HEK293 (cell line): ENCODE measurements around the gene TTC23.

ENCODE experiments used
- CTCF ChIA-PET: fragments of 350-600 bp; formaldehyde crosslinking; extraction: SDS; loops from one replicate; lab custom pipeline; 2021; ENCODE audit warnings: antibody characterized with exemption; lab: Yijun Ruan, JAX
- POLR2A ChIA-PET: fragments of 300-600 bp; formaldehyde crosslinking; extraction: SDS; loops from one replicate; lab custom pipeline; 2020; ENCODE audit warnings: antibody characterized with exemption, inconsistent platforms; lab: Yijun Ruan, JAX
- H3K27ac ChIP-seq: fragments of 200-500 bp; sonication (Bioruptor generic); 2 replicates; pipeline ENCODE4 v1.5.1; 2014; ENCODE audit warnings: low read depth, low read length, control low read depth, inconsistent platforms; ENCODE audit errors: extremely low read depth
- H3K36me3 ChIP-seq, 2 experiments: fragments of 200-500 bp in 1 of 2; sonication (Bioruptor generic) in 1 of 2; 1 replicate in 1 of 2; 2 replicates in 1 of 2; pipeline ENCODE4 v1.5.1; 2014 to 2017; ENCODE audit warnings: inconsistent platforms in 2 of 2, low read length in 2 of 2; ENCODE audit not compliant: control insufficient read depth in 2 of 2, insufficient read depth in 1 of 2
- H3K4me1 ChIP-seq: fragments of 200-500 bp; sonication (Bioruptor generic); 2 replicates; pipeline ENCODE4 v1.5.1; 2014; ENCODE audit warnings: mild to moderate bottlenecking, low read length, inconsistent platforms; ENCODE audit not compliant: control insufficient read depth, insufficient read depth
- H3K4me3 ChIP-seq: 2 replicates; pipeline ENCODE4 v1.5.1; 2011; ENCODE audit warnings: low read depth, mild to moderate bottlenecking, control low read depth, low read length, moderate library complexity
- H3K9me3 ChIP-seq: fragments of 200-500 bp; sonication (Bioruptor generic); 2 replicates; pipeline ENCODE4 v1.5.1; 2014; ENCODE audit warnings: low read depth, low read length, inconsistent platforms; ENCODE audit not compliant: control insufficient read depth, insufficient read depth
- GLI2 ChIP-seq: fragments of 450-650 bp; formaldehyde crosslinking; IDR thresholded peaks from 2 replicates; pipeline ENCODE4; 2017; ENCODE audit warnings: missing biosample characterization, missing genetic modification characterization, low read depth, borderline replicate concordance
- IKZF3 ChIP-seq: fragments of 450-650 bp; IDR thresholded peaks from 2 replicates; pipeline ENCODE4 v1.5.0; 2018; ENCODE audit warnings: missing biosample characterization, mild to moderate bottlenecking, missing genetic modification characterization, moderate library complexity
- KLF7 ChIP-seq: fragments of 450-650 bp; formaldehyde crosslinking; IDR thresholded peaks from 2 replicates; pipeline ENCODE4 v1.5.1; 2016; ENCODE audit warnings: missing biosample characterization, missing genetic modification characterization, borderline replicate concordance
- PBX3 ChIP-seq: sonication (generic); formaldehyde crosslinking; IDR thresholded peaks from 2 replicates; pipeline ENCODE4 v1.8.1; 2022; ENCODE audit warnings: mild to moderate bottlenecking, moderate library complexity, missing genetic modification reagents
- SCRT2 ChIP-seq: fragments of 450-650 bp; formaldehyde crosslinking; IDR thresholded peaks from 2 replicates; pipeline ENCODE4 v1.5.1; 2016; ENCODE audit warnings: missing biosample characterization, missing genetic modification characterization
- ZBTB21 ChIP-seq: fragments of 450-650 bp; formaldehyde crosslinking; IDR thresholded peaks from 2 replicates; pipeline ENCODE4 v1.5.1; 2017; ENCODE audit warnings: missing biosample characterization, missing genetic modification characterization
- ZBTB7A ChIP-seq: fragments of 450-650 bp; formaldehyde crosslinking; IDR thresholded peaks from 2 replicates; pipeline ENCODE4 v1.5.1; 2016; ENCODE audit warnings: low read depth, missing biosample characterization, missing genetic modification characterization
- ZNF175 ChIP-seq: fragments of 450-650 bp; formaldehyde crosslinking; IDR thresholded peaks from 2 replicates; pipeline ENCODE4 v1.5.1; 2016; ENCODE audit warnings: missing biosample characterization, missing genetic modification characterization
- ZNF19 ChIP-seq: fragments of 450-650 bp; formaldehyde crosslinking; IDR thresholded peaks from 2 replicates; pipeline ENCODE4; 2016; ENCODE audit warnings: missing biosample characterization, missing genetic modification characterization, low read depth
- ZNF23 ChIP-seq: fragments of 450-650 bp; formaldehyde crosslinking; IDR thresholded peaks from 2 replicates; pipeline ENCODE4 v1.5.1; 2016; ENCODE audit warnings: missing biosample characterization, missing genetic modification characterization, borderline replicate concordance
- ZNF248 ChIP-seq: fragments of 450-650 bp; formaldehyde crosslinking; IDR thresholded peaks from 2 replicates; pipeline ENCODE4 v1.5.1; 2017; ENCODE audit warnings: missing biosample characterization, missing genetic modification characterization
- ZNF274 ChIP-seq, 2 experiments: fragments of 200-500 bp in 1 of 2; fragments of 450-650 bp in 1 of 2; sonication (Bioruptor generic) in 1 of 2; formaldehyde crosslinking in 1 of 2; IDR thresholded peaks; 2 replicates each; pipeline versions ENCODE4 v1.5.1 to v1.6.1; 2014 to 2016; ENCODE audit warnings: borderline replicate concordance in 1 of 2, inconsistent platforms in 1 of 2, low read length in 1 of 2, missing biosample characterization in 1 of 2, missing genetic modification characterization in 1 of 2
- ZNF280C ChIP-seq: fragments of 450-650 bp; formaldehyde crosslinking; IDR thresholded peaks from 2 replicates; pipeline ENCODE4 v1.5.1; 2016; ENCODE audit warnings: missing biosample characterization, missing genetic modification characterization
- ZNF302 ChIP-seq: fragments of 450-650 bp; formaldehyde crosslinking; IDR thresholded peaks from 2 replicates; pipeline ENCODE4 v1.5.1; 2016; ENCODE audit warnings: missing biosample characterization, missing genetic modification characterization, low read depth
- ZNF394 ChIP-seq: fragments of 450-650 bp; formaldehyde crosslinking; IDR thresholded peaks from 2 replicates; pipeline ENCODE4 v1.5.1; 2016; ENCODE audit warnings: missing biosample characterization, missing genetic modification characterization, mild to moderate bottlenecking, moderate library complexity, borderline replicate concordance
- ZNF488 ChIP-seq: fragments of 450-650 bp; formaldehyde crosslinking; IDR thresholded peaks from 2 replicates; pipeline ENCODE4 v1.5.1; 2016; ENCODE audit warnings: missing biosample characterization, missing genetic modification characterization
- ZNF558 ChIP-seq: fragments of 450-650 bp; formaldehyde crosslinking; IDR thresholded peaks from 2 replicates; pipeline ENCODE4 v1.5.1; 2016; ENCODE audit warnings: missing biosample characterization, missing genetic modification characterization
- ZNF623 ChIP-seq: fragments of 450-650 bp; formaldehyde crosslinking; IDR thresholded peaks from 2 replicates; pipeline ENCODE4 v1.5.1; 2016; ENCODE audit warnings: missing biosample characterization, missing genetic modification characterization
- ZNF704 ChIP-seq: fragments of 450-650 bp; formaldehyde crosslinking; IDR thresholded peaks from 2 replicates; pipeline ENCODE4 v1.5.1; 2016; ENCODE audit warnings: missing biosample characterization, missing genetic modification characterization
- ZNF76 ChIP-seq: fragments of 450-650 bp; formaldehyde crosslinking; IDR thresholded peaks from 2 replicates; pipeline ENCODE4; 2016; ENCODE audit warnings: low read depth, missing biosample characterization, missing genetic modification characterization, borderline replicate concordance
- ZNF830 ChIP-seq: fragments of 450-650 bp; IDR thresholded peaks from 2 replicates; pipeline ENCODE4 v1.5.0; 2018; ENCODE audit warnings: missing biosample characterization, missing genetic modification characterization, low read depth, mild to moderate bottlenecking, moderate library complexity

Gene TTC23

GRCh38 chr15:99096894-99097426, 152.4 kb downstream of the TTC23 start (continued):
- TF ChIP-seq ZNF19 (tag by site-specific recombination) (no peak), ZBTB21 (tag by site-specific recombination) (no peak)

GRCh38 chr15:99096173-99096893, 153.0 kb downstream of the TTC23 start:
- CTCF ChIA-PET, result interaction anchor here (0.7 to 1.6 kb wide), 3 partner anchors 11 to 654 kb away, joined by 4 to 8 read pairs (median 4); no protein-coding TSS in a partner anchor
- no peak overlapping the region for H3K27ac ChIP-seq

GRCh38 chr15:99095626-99096025, 153.8 kb downstream of the TTC23 start:
- POLR2A ChIA-PET, result no interaction called here
- H3K27ac ChIP-seq, result no peak overlapping the region
- no peaks in the 10 kb centered on the region for H3K36me3 ChIP-seq
- no peaks in the 10 kb centered on the region for H3K9me3 ChIP-seq
- TF ChIP-seq SCRT2 (tag by site-specific recombination) (0 out of 2 replicates have a peak, but pooled peaks have one; percentile 23), ZNF175 (tag by site-specific recombination) (no peak), ZNF274 (IDR thresholded peaks at IDR 0.05; ENCODE audit: low read length) (no peak), ZNF274 (tag by site-specific recombination; IDR thresholded peaks at IDR 0.05; ENCODE audit: borderline replicate concordance) (no peak)
- TF ChIP-seq, all 188 proteins: peak for 1
- Histone ChIP-seq H3K4me3 (no peak overlapping the region), H3K4me1 (no peaks in the 10 kb centered on the region)
- CTCF ChIA-PET, result interaction anchor here (1.0 to 1.6 kb wide), 2 partner anchors 113 to 118 kb away, joined by 4 to 8 read pairs; no protein-coding TSS in a partner anchor

More at GRCh38 chr15:99096173-99096893, 153.0 kb downstream of the TTC23 start:
- TF ChIP-seq ZNF248 (tag by site-specific recombination) (no peak), ZNF302 (tag by site-specific recombination) (no peak), ZNF76 (tag by site-specific recombination) (no peak), GLI2 (no peak), IKZF3 (no peak), ZNF830 (tag by site-specific recombination) (no peak), ZNF558 (no peak)
- Histone ChIP-seq H3K4me1 (no peaks in the 10 kb centered on the region; the same call in 1 of the 2 replicates), H3K4me3 (no peak overlapping the region), H3K36me3 (no peaks in the 10 kb centered on the region), H3K9me3 (no peaks in the 10 kb centered on the region)
- POLR2A ChIA-PET, result interaction anchor here (0.5 to 0.7 kb wide), 2 partner anchors 9 to 113 kb away, joined by 3 read pairs; partner anchors contain the start of gene SYNM

- no peaks in the 10 kb centered on the region for H3K9me3 ChIP-seq
- ChIA-PET CTCF (interaction anchor here (0.6 to 1.7 kb wide), 4 partner anchors 8 to 674 kb away, joined by 3 to 4 read pairs (median 3); no protein-coding TSS in a partner anchor), POLR2A (no interaction called here)
- no peaks in the 10 kb centered on the region for H3K4me1 ChIP-seq
- no peaks in the 10 kb centered on the region for H3K36me3 ChIP-seq
- H3K4me3 ChIP-seq, result no peak overlapping the region
- H3K27ac ChIP-seq, result no peak overlapping the region
- TF ChIP-seq PBX3 (CRISPR knock-in tag) (no peak), ZNF274 (IDR thresholded peaks at IDR 0.05; ENCODE audit: low read length) (no peak), ZNF274 (tag by site-specific recombination; IDR thresholded peaks at IDR 0.05; ENCODE audit: borderline replicate concordance) (no peak), KLF7 (tag by site-specific recombination) (no peak), ZNF280C (tag by site-specific recombination) (no peak), ZBTB7A (tag by site-specific recombination) (no peak), ZNF23 (tag by site-specific recombination) (no peak), ZNF623 (tag by site-specific recombination) (no peak), ZNF704 (tag by site-specific recombination) (no peak), ZNF488 (tag by site-specific recombination) (no peak), ZNF394 (tag by site-specific recombination) (no peak)
These were observed 156.7 kb downstream of the TTC23 start for GRCh38 chr15:99092554-99093172.
